K562 (cell line): ENCODE measurements around the gene GLYATL1. TPM values are rescaled to one million over a fixed set of nuclear protein-coding genes. Genes with fewer than 3 reads are reported as not detected.

Experiments used
- ATAC-seq: fragments of 200-7000 bp; cut with Tn5 transposase; 3 replicates; pipeline ENCODE4 v1.9.1; 2020; ENCODE audit warnings: moderate library complexity
- BruUV-seq: library from RNA; stranded (reverse); fragments of 400-500 nt; replicated peaks from 2 replicates; lab custom pipeline; 2021; lab: Mats Ljungman, UMichigan
- CTCF ChIA-PET: fragments of 300-600 bp; formaldehyde crosslinking; extraction: SDS; loops from one replicate; lab custom pipeline; 2021; ENCODE audit warnings: low intra/inter-chr PET ratio; lab: Yijun Ruan, JAX
- POLR2A ChIA-PET: fragments of 300-600, 350-650 bp; sonication (Branson Sonifier 250); formaldehyde crosslinking; extraction: SDS; loops from one replicate; lab custom pipeline; 2021; ENCODE audit warnings: antibody characterized with exemption, inconsistent platforms; lab: Yijun Ruan, JAX
- DNase-seq, 4 experiments: peaks; one replicate each; pipeline versions ENCODE4 v3.0.0 to v3.0.0-alpha.2; 2011 to 2018; ENCODE audit warnings: low spot score in 3 of 4, mixed read lengths in 3 of 4; ENCODE audit errors: extremely low read depth in 1 of 4
- FAIRE-seq: peaks from 2 replicates; lab custom pipeline; 2011; peaks lifted over from hg19 to GRCh38; lab: Jason Lieb, UNC
- H2AFZ ChIP-seq: 2 replicates; pipeline ENCODE4 v1.6.0; 2011; ENCODE audit warnings: low read depth, low read length, control low read depth, inconsistent platforms
- H3K27ac ChIP-seq: fragments of 200-600 bp; 3 replicates; pipeline ENCODE4 v1.8.0; 2011; ENCODE audit warnings: low read depth, mild to moderate bottlenecking, control low read depth, inconsistent platforms, low read length, moderate library complexity, mixed read lengths; ENCODE audit errors: extremely low read depth
- H3K27me3 ChIP-seq, 2 experiments: fragments of 300-600 bp in 1 of 2; 2 replicates in 1 of 2; 3 replicates in 1 of 2; pipeline versions ENCODE4 v1.6.0 to v1.8.0; 2011; ENCODE audit warnings: inconsistent platforms in 2 of 2, low read length in 2 of 2, mild to moderate bottlenecking in 1 of 2, mixed read lengths in 1 of 2, moderate library complexity in 1 of 2; ENCODE audit not compliant: control insufficient read depth in 2 of 2, insufficient read depth in 2 of 2
- H3K36me3 ChIP-seq: fragments of 300-600 bp; 3 replicates; pipeline ENCODE4 v1.8.0; 2011; ENCODE audit warnings: mild to moderate bottlenecking, low read length, inconsistent platforms; ENCODE audit not compliant: control insufficient read depth, insufficient read depth
- H3K4me1 ChIP-seq, 2 experiments: fragments of 200-600 bp in 1 of 2; replicated peaks in 1 of 2; 2 replicates in 1 of 2; 3 replicates in 1 of 2; pipeline versions ENCODE4 v1.5.1 to v1.8.0; 2011; ENCODE audit warnings: inconsistent platforms in 2 of 2, low read length in 2 of 2, mild to moderate bottlenecking in 1 of 2, mixed read lengths in 1 of 2, moderate library complexity in 1 of 2; ENCODE audit not compliant: control insufficient read depth in 2 of 2, insufficient read depth in 2 of 2
- H3K4me2 ChIP-seq: 2 replicates; pipeline ENCODE4 v1.6.1; 2011; ENCODE audit warnings: low read length, control low read depth, inconsistent platforms, mixed read lengths; ENCODE audit not compliant: insufficient read depth
- H3K4me3 ChIP-seq: fragments of 200-600 bp; sonication (generic), shearing (Covaris generic); 2 replicates; pipeline ENCODE4 v1.5.1; 2016; ENCODE audit warnings: control low read depth, inconsistent platforms
- H3K79me2 ChIP-seq: fragments of 200-600 bp; 3 replicates; pipeline ENCODE4 v1.8.0; 2011; ENCODE audit warnings: low read length, inconsistent platforms; ENCODE audit not compliant: control insufficient read depth, insufficient read depth
- H3K9ac ChIP-seq, 2 experiments: 2 replicates each; pipeline versions ENCODE4 v1.6.0 to v1.6.1; 2011; ENCODE audit warnings: low read depth in 2 of 2, low read length in 2 of 2, control low read depth in 1 of 2, inconsistent platforms in 1 of 2, mild to moderate bottlenecking in 1 of 2, mixed read lengths in 1 of 2; ENCODE audit not compliant: insufficient read depth in 1 of 2
- H3K9me1 ChIP-seq: one replicate; pipeline ENCODE4 v1.6.0; 2011; ENCODE audit warnings: inconsistent platforms, mild to moderate bottlenecking, low read length, moderate library complexity; ENCODE audit not compliant: control insufficient read depth, insufficient read depth
- H3K9me3 ChIP-seq: replicated peaks from 2 replicates; pipeline ENCODE4 v1.5.1; 2011; ENCODE audit warnings: low read depth, low read length, inconsistent platforms; ENCODE audit not compliant: control insufficient read depth, insufficient read depth
- H4K20me1 ChIP-seq: replicated peaks from 2 replicates; pipeline ENCODE4 v1.6.1; 2011; ENCODE audit warnings: low read length, inconsistent platforms, mixed read lengths; ENCODE audit not compliant: control insufficient read depth, insufficient read depth
- LCOR ChIP-seq: sonication (generic); formaldehyde crosslinking; IDR thresholded peaks from 2 replicates; pipeline ENCODE4 v1.8.0; 2022; ENCODE audit warnings: mild to moderate bottlenecking, missing genetic modification reagents
- RB1 ChIP-seq: fragments of 450-650 bp; IDR thresholded peaks from 2 replicates; pipeline ENCODE4 v1.6.1; 2017; ENCODE audit warnings: low read depth, mild to moderate bottlenecking
- SP2 ChIP-seq: IDR thresholded peaks from 2 replicates; pipeline ENCODE4 v1.6.1; 2011; ENCODE audit warnings: mild to moderate bottlenecking, low read depth, low read length, moderate library complexity; ENCODE audit not compliant: poor library complexity, severe bottlenecking; ENCODE audit errors: extremely low read depth
- ZNF224 ChIP-seq: sonication (generic); formaldehyde crosslinking; IDR thresholded peaks from 2 replicates; pipeline ENCODE4 v1.8.0; 2022; ENCODE audit warnings: mild to moderate bottlenecking, missing genetic modification reagents
- ZNF740 ChIP-seq, 3 experiments: fragments of 200-800 bp in 1 of 3; sonication (Bioruptor generic) in 1 of 3; sonication (generic) in 1 of 3; formaldehyde crosslinking in 1 of 3; IDR thresholded peaks; 2 replicates each; pipeline versions ENCODE4 v1.6.1 to v1.8.0; 2016 to 2022; ENCODE audit warnings: mild to moderate bottlenecking in 2 of 3, missing compliant biosample characterization in 2 of 3, missing genetic modification characterization in 2 of 3, missing genetic modification reagents in 1 of 3
- WGBS: fragments of 100-300 bp; shearing (Covaris generic); methylation state at CpG from one replicate; pipeline ENCODE4 v1.1.6; 2016; ENCODE audit warnings: low coverage, mixed read lengths; ENCODE audit not compliant: insufficient coverage; ENCODE audit errors: missing lambda C conversion rate; 5-methylcytosine and 5-hydroxymethylcytosine counted together
- in situ Hi-C: fragments of 300-500 bp; cut with MboI; formaldehyde crosslinking; loops from 4 replicates; pipeline ENCODE4 v1.15.0; 2018; ENCODE audit warnings: inconsistent platforms, mixed read lengths
- intact Hi-C: fragments of 100-400 bp; cut with micrococcal nuclease; formaldehyde crosslinking; loops from 2 replicates; pipeline ENCODE4 v1.14.2; 2022
- polyA plus RNA-seq, 8 experiments: library from polyadenylated mRNA; depleted of rRNA in 4 of 8; stranded (reverse) in 5 of 8; unstranded in 3 of 8; fragments of >200 nt; fragmentation: Nextera tagmentation in 2 of 8; fragmentation: Illumina TruSeq in 1 of 8; extraction: Ambion mirVana in 2 of 8; extraction: Trizol in 1 of 8; gene quantifications; 2 replicates each; pipeline versions ENCODE4 v1.2.1 to v1.2.3, GENCODE V29; 2011 to 2014; ENCODE audit warnings: inconsistent platforms in 1 of 8, missing spikeins in 1 of 8
- total RNA-seq, 7 experiments: library from RNA; depleted of rRNA in 6 of 7; stranded (reverse); fragments of >200 nt in 6 of 7; fragmentation: Illumina TruSeq in 2 of 7; extraction: Trizol in 2 of 7; gene quantifications; 2 replicates each; pipeline versions ENCODE4 v1.2.1 to v1.2.3, GENCODE V29; 2011 to 2021; ENCODE audit warnings: low replicate concordance in 1 of 7

The GLYATL1 gene
- total and polyA plus RNA-seq, 9 of the 15 experiments (the other 6 are each of a cell fraction or from before 2014, with no cell fraction given): not detected

- Histone ChIP-seq H3K9me1 (no peaks in the 10 kb centered on the region), H3K4me1 (no peaks in the 10 kb centered on the region), H2AFZ (no peak overlapping the region), H3K4me2 (no peak overlapping the region), H3K9me3 (no peaks in the 10 kb centered on the region), H4K20me1 (no peaks in the 10 kb centered on the region)
- CTCF ChIA-PET: no interaction called here
- no peak for FAIRE-seq
- DNase-seq: no peak
- TF ChIP-seq LCOR (CRISPR knock-in tag) (no peak), RB1 (no peak), ZNF224 (no peak), ZNF740 (CRISPR knock-in tag; IDR thresholded peaks at IDR 0.05) (no peak), ZNF740 (tag; IDR thresholded peaks at IDR 0.05) (no peak), SP2 (no peak)
- TF ChIP-seq, all 486 proteins: peak for 0
- no peaks in the 10 kb centered on the region for H3K36me3 ChIP-seq
- WGBS: 0% methylated on average over 2 of the region's 2 CpGs
- H3K79me2 ChIP-seq: no peaks in the 10 kb centered on the region
- no peak overlapping the region for H3K4me3 ChIP-seq
- no peak overlapping the region for H3K9ac ChIP-seq
- H3K27ac ChIP-seq: no peak overlapping the region
- POLR2A ChIA-PET: interaction anchor here (1.2 kb wide), 1 partner anchor 13 kb away, joined by 5 read pairs; no protein-coding TSS in a partner anchor
- no TSS peak for BruUV-seq
- in situ Hi-C loops: no loop called here
- no peak for ATAC-seq
- intact Hi-C loops: no loop called here
- H3K27me3 ChIP-seq: no peaks in the 10 kb centered on the region
Observed at GRCh38 chr11:58919980-58920379, 19.3 kb upstream of the GLYATL1 start.
